SK-N-SH (cell line): Measurements from ENCODE around the gene CCL15. TPM values are rescaled to one million over a fixed set of nuclear protein-coding genes. Genes with fewer than 3 reads are reported as not detected.

ENCODE experiments used
- CTCF ChIA-PET: fragments of 300-600, 350-600 bp; formaldehyde crosslinking; extraction: SDS; loops from one replicate; lab custom pipeline; 2021; lab: Yijun Ruan, JAX
- POLR2A ChIA-PET: fragments of 350-600 bp; sonication (Branson Sonifier 250); formaldehyde crosslinking; extraction: SDS; loops from one replicate; lab custom pipeline; 2020; ENCODE audit warnings: antibody characterized with exemption, inconsistent platforms; lab: Yijun Ruan, JAX
- DNase-seq: peaks from one replicate; pipeline ENCODE4 v3.0.0; 2012
- H2AFZ ChIP-seq: fragments of 200-600 bp; sonication (generic); 2 replicates; pipeline ENCODE4 v1.8.1; 2016; ENCODE audit warnings: antibody characterized with exemption, mild to moderate bottlenecking, low read depth
- H3F3A ChIP-seq: fragments of 200-600 bp; sonication (generic); replicated peaks from 2 replicates; pipeline ENCODE3; 2016; ENCODE audit warnings: antibody characterized with exemption, mild to moderate bottlenecking; ENCODE audit not compliant: insufficient read depth
- H3K27ac ChIP-seq, 2 experiments: fragments of 200-500 bp in 1 of 2; fragments of 200-600 bp in 1 of 2; sonication (Bioruptor generic) in 1 of 2; sonication (generic), shearing (Covaris generic) in 1 of 2; 2 replicates each; pipeline versions ENCODE4 v1.5.1 to v1.6.1; 2014 to 2016; ENCODE audit warnings: low read depth in 2 of 2, inconsistent platforms in 1 of 2, low read length in 1 of 2, mild to moderate bottlenecking in 1 of 2, mixed read lengths in 1 of 2
- H3K27me3 ChIP-seq: fragments of 200-600 bp; sonication (generic), shearing (Covaris generic); 2 replicates; pipeline ENCODE4 v1.6.1; 2016; ENCODE audit warnings: mixed run types; ENCODE audit not compliant: insufficient read depth
- H3K36me3 ChIP-seq, 2 experiments: fragments of 200-500 bp in 1 of 2; fragments of 200-600 bp in 1 of 2; sonication (Bioruptor generic) in 1 of 2; sonication (generic) in 1 of 2; replicated peaks in 1 of 2; 2 replicates each; pipeline versions ENCODE3 to v1.5.1; 2014 to 2016; ENCODE audit warnings: low read length in 1 of 2, mild to moderate bottlenecking in 1 of 2; ENCODE audit not compliant: insufficient read depth in 2 of 2, control insufficient read depth in 1 of 2
- H3K4me1 ChIP-seq, 2 experiments: fragments of 200-500 bp in 1 of 2; fragments of 200-600 bp in 1 of 2; sonication (Bioruptor generic) in 1 of 2; sonication (generic), shearing (Covaris generic) in 1 of 2; 2 replicates each; pipeline versions ENCODE4 v1.5.1 to v1.6.1; 2014 to 2016; ENCODE audit warnings: low read depth in 1 of 2, low read length in 1 of 2, mixed run types in 1 of 2; ENCODE audit not compliant: insufficient read depth in 2 of 2, control insufficient read depth in 1 of 2
- H3K4me2 ChIP-seq: fragments of 200-600 bp; sonication (generic), shearing (Covaris generic); 2 replicates; pipeline ENCODE4 v1.6.1; 2017; ENCODE audit warnings: mixed run types
- H3K4me3 ChIP-seq, 2 experiments: fragments of 200-500 bp in 1 of 2; fragments of 200-600 bp in 1 of 2; sonication (Bioruptor generic) in 1 of 2; sonication (generic), shearing (Covaris generic) in 1 of 2; 2 replicates each; pipeline versions ENCODE4 v1.5.1 to v1.8.1; 2014 to 2016; ENCODE audit warnings: low read depth in 2 of 2, inconsistent platforms in 1 of 2, low read length in 1 of 2, mild to moderate bottlenecking in 1 of 2, mixed read lengths in 1 of 2, moderate library complexity in 1 of 2
- H3K79me2 ChIP-seq: fragments of 200-600 bp; sonication (generic); 2 replicates; pipeline ENCODE4 v1.8.1; 2017; ENCODE audit warnings: mild to moderate bottlenecking; ENCODE audit not compliant: insufficient read depth
- H3K9ac ChIP-seq: fragments of 200-600 bp; sonication (generic); 2 replicates; pipeline ENCODE4 v1.6.1; 2017; ENCODE audit warnings: mixed run types
- H3K9me2 ChIP-seq: fragments of 200-600 bp; sonication (generic); 2 replicates; pipeline ENCODE4 v1.6.1; 2017; ENCODE audit warnings: mixed run types
- H3K9me3 ChIP-seq: fragments of 200-600 bp; sonication (generic); 2 replicates; pipeline ENCODE4 v1.6.1; 2017; ENCODE audit warnings: mixed run types, mild to moderate bottlenecking, moderate library complexity
- H4K20me1 ChIP-seq: fragments of 200-600 bp; sonication (generic); 2 replicates; pipeline ENCODE4 v1.6.1; 2017; ENCODE audit warnings: mild to moderate bottlenecking, mixed run types; ENCODE audit not compliant: insufficient read depth
- CTCF ChIP-seq: fragments of 200-600 bp; sonication (generic); IDR thresholded peaks from 2 replicates; pipeline ENCODE4 v1.6.1; 2017; ENCODE audit warnings: antibody characterized with exemption, mild to moderate bottlenecking, moderate library complexity
- EZH2phosphoT487 ChIP-seq: fragments of 200-600 bp; sonication (generic); IDR thresholded peaks from 2 replicates; pipeline ENCODE4 v1.6.1; 2017; ENCODE audit warnings: low read depth, mixed run types, mild to moderate bottlenecking, antibody characterized with exemption, moderate library complexity, borderline replicate concordance
- FOXM1 ChIP-seq: IDR thresholded peaks from 2 replicates; pipeline ENCODE4 v1.4.0; 2012; ENCODE audit warnings: low read depth, mild to moderate bottlenecking
- GABPA ChIP-seq: IDR thresholded peaks from 2 replicates; pipeline ENCODE4 v1.4.0; 2012; ENCODE audit warnings: low read depth, mild to moderate bottlenecking
- GATA2 ChIP-seq: sonication (generic); formaldehyde crosslinking; IDR thresholded peaks from 2 replicates; pipeline ENCODE4 v1.5.0; 2020; ENCODE audit warnings: mild to moderate bottlenecking, missing genetic modification reagents
- JUND ChIP-seq: IDR thresholded peaks from 2 replicates; pipeline ENCODE4 v1.4.0; 2012
- MEF2A ChIP-seq: IDR thresholded peaks from 2 replicates; pipeline ENCODE4 v1.4.0; 2012; ENCODE audit warnings: low read depth, borderline replicate concordance
- NFIC ChIP-seq: IDR thresholded peaks from 2 replicates; pipeline ENCODE4 v1.4.0; 2012; ENCODE audit warnings: borderline replicate concordance
- PBX3 ChIP-seq: IDR thresholded peaks from 2 replicates; pipeline ENCODE4; 2012
- RAD21 ChIP-seq: IDR thresholded peaks from 2 replicates; pipeline ENCODE4 v1.6.1; 2012; ENCODE audit warnings: mild to moderate bottlenecking, low read length
- RCOR1 ChIP-seq: fragments of 150-350 bp; IDR thresholded peaks from 2 replicates; pipeline ENCODE4 v1.6.1; 2017; ENCODE audit warnings: antibody characterized with exemption, low read length
- REST ChIP-seq: IDR thresholded peaks from 2 replicates; pipeline ENCODE4 v1.6.1; 2012; ENCODE audit warnings: mild to moderate bottlenecking, low read depth, low read length, moderate library complexity
- RXRA ChIP-seq: IDR thresholded peaks from 2 replicates; pipeline ENCODE4 v1.4.0; 2012; ENCODE audit warnings: low read depth, mild to moderate bottlenecking, borderline replicate concordance
- SIN3A ChIP-seq: IDR thresholded peaks from 2 replicates; pipeline ENCODE4 v1.6.1; 2012; ENCODE audit warnings: low read depth, mild to moderate bottlenecking, low read length, moderate library complexity, borderline replicate concordance
- SMC3 ChIP-seq: IDR thresholded peaks from 2 replicates; pipeline ENCODE4 v1.6.1; 2012; ENCODE audit warnings: low read depth, low read length, improper control_type of control experiment
- TAF1 ChIP-seq: IDR thresholded peaks from 2 replicates; pipeline ENCODE4 v1.6.1; 2012; ENCODE audit warnings: low read depth, mild to moderate bottlenecking, low read length, moderate library complexity, borderline replicate concordance
- USF2 ChIP-seq: fragments of 150-350 bp; IDR thresholded peaks from 2 replicates; pipeline ENCODE4 v1.6.1; 2017; ENCODE audit warnings: antibody characterized with exemption, low read length, low read depth, borderline replicate concordance
- YY1 ChIP-seq: IDR thresholded peaks from 2 replicates; pipeline ENCODE4 v1.4.0; 2012; ENCODE audit warnings: low read depth, mild to moderate bottlenecking
- WGBS: methylation state at CpG from one replicate; pipeline ENCODE4 v1.1.6; 2017; ENCODE audit warnings: low lambda C conversion rate; 5-methylcytosine and 5-hydroxymethylcytosine counted together
- polyA plus RNA-seq, 3 experiments: library from polyadenylated mRNA; depleted of rRNA; stranded (reverse); fragments of >200 nt; gene quantifications; 2 replicates each; pipeline ENCODE4 v1.2.3, GENCODE V29; 2012
- TF ChIP-seq, protein P1 (sequence below): IDR thresholded peaks from 2 replicates; pipeline ENCODE4 v1.4.0; 2012; ENCODE audit warnings: low read depth, borderline replicate concordance

CCL15 gene
- polyA plus RNA-seq, 1 of the 3 experiments (the other 2 are of a cell fraction) = not detected

- no peaks in the 10 kb centered on the region for H3K36me3 ChIP-seq
- no peaks in the 10 kb centered on the region for H4K20me1 ChIP-seq
- H3K4me1 ChIP-seq = no peaks in the 10 kb centered on the region
- H3K27me3 ChIP-seq = peaks cover 30% of the 10 kb centered on the region; the same call in 1 of the 2 replicates
- TF ChIP-seq RXRA (no peak), RAD21 (no peak), EZH2phosphoT487 (no peak), FOXM1 (no peak), REST (no peak), RCOR1 (no peak), CTCF (no peak), SIN3A (no peak), USF2 (no peak), PBX3 (no peak), MEF2A (no peak), JUND (no peak), NFIC (no peak), GATA2 (no peak), SMC3 (no peak), YY1 (no peak), GABPA (no peak), TAF1 (no peak)
- TF ChIP-seq, protein P1, sequence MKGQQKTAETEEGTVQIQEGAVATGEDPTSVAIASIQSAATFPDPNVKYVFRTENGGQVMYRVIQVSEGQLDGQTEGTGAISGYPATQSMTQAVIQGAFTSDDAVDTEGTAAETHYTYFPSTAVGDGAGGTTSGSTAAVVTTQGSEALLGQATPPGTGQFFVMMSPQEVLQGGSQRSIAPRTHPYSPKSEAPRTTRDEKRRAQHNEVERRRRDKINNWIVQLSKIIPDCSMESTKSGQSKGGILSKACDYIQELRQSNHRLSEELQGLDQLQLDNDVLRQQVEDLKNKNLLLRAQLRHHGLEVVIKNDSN = no peak
- TF ChIP-seq, all 33 proteins: peak for 0
- Histone ChIP-seq H3F3A (no peaks in the 10 kb centered on the region), H3K27ac (no peak overlapping the region), H3K4me3 (no peak overlapping the region), H3K9me3 (no peaks in the 10 kb centered on the region), H3K9me2 (no peaks in the 10 kb centered on the region), H3K9ac (no peak overlapping the region), H3K79me2 (no peaks in the 10 kb centered on the region), H3K4me2 (no peak overlapping the region), H2AFZ (no peak overlapping the region)
- ChIA-PET POLR2A (interaction anchor here (0.8 kb wide), 1 partner anchor 13 kb away, joined by 3 read pairs; no protein-coding TSS in a partner anchor), CTCF (interaction anchor here (1.0 to 5.7 kb wide), 6 partner anchors 10 to 511 kb away, joined by 3 to 48 read pairs (median 6); no protein-coding TSS in a partner anchor)
- WGBS = 3% methylated on average over 1 of the region's 1 CpG
- no peak for DNase-seq
These were observed 29.3 kb downstream of the CCL15 start for GRCh38 chr17:35972066-35972465.
